HEK293T (cell line): ENCODE measurements around the gene MYG1.
A peak's percentile ranks its signal among the peaks of the same experiment; 100 is the strongest.

Experiments used
- CTCF ChIA-PET: fragments of 350-600 bp; formaldehyde crosslinking; extraction: SDS; loops from one replicate; lab custom pipeline; 2021; ENCODE audit warnings: antibody characterized with exemption, inconsistent platforms; lab: Yijun Ruan, JAX
- POLR2A ChIA-PET: fragments of 350-600 bp; formaldehyde crosslinking; extraction: SDS; loops from one replicate; lab custom pipeline; 2020; ENCODE audit warnings: antibody characterized with exemption, inconsistent platforms; lab: Yijun Ruan, JAX
- DNase-seq: peaks from one replicate; pipeline ENCODE4 v3.0.0; 2012; ENCODE audit warnings: mixed read lengths; ENCODE audit errors: extremely low spot score
- ARNT ChIP-seq: fragments of 450-650 bp; IDR thresholded peaks from 2 replicates; pipeline ENCODE4 v1.6.1; 2017; ENCODE audit warnings: mild to moderate bottlenecking
- BHLHE40 ChIP-seq: fragments of 450-650 bp; IDR thresholded peaks from 2 replicates; pipeline ENCODE4 v1.6.1; 2016; ENCODE audit warnings: mild to moderate bottlenecking, moderate library complexity, borderline replicate concordance
- CTBP1 ChIP-seq: fragments of 450-650 bp; IDR thresholded peaks from 2 replicates; pipeline ENCODE4 v1.6.1; 2016; ENCODE audit warnings: borderline replicate concordance
- ELF4 ChIP-seq: fragments of 450-650 bp; IDR thresholded peaks from 2 replicates; pipeline ENCODE4 v1.6.1; 2017; ENCODE audit warnings: antibody characterized with exemption
- FOXA1 ChIP-seq: fragments of 450-650 bp; IDR thresholded peaks from 2 replicates; pipeline ENCODE4 v1.6.1; 2016; ENCODE audit warnings: mild to moderate bottlenecking
- FOXK2 ChIP-seq: fragments of 450-650 bp; IDR thresholded peaks from 2 replicates; pipeline ENCODE4 v1.6.1; 2016; ENCODE audit warnings: mild to moderate bottlenecking
- FOXM1 ChIP-seq: fragments of 450-650 bp; IDR thresholded peaks from 2 replicates; pipeline ENCODE4 v1.6.1; 2017; ENCODE audit warnings: mild to moderate bottlenecking, borderline replicate concordance
- HDGF ChIP-seq: fragments of 450-650 bp; IDR thresholded peaks from 2 replicates; pipeline ENCODE4 v1.6.1; 2017; ENCODE audit warnings: antibody characterized with exemption, borderline replicate concordance
- L3MBTL2 ChIP-seq: fragments of 450-650 bp; conservative IDR thresholded peaks from 2 replicates; pipeline ENCODE4 v1.6.1; 2016; ENCODE audit warnings: mild to moderate bottlenecking
- LEF1 ChIP-seq: fragments of 450-650 bp; IDR thresholded peaks from 2 replicates; pipeline ENCODE4 v1.6.1; 2017; ENCODE audit warnings: mild to moderate bottlenecking, borderline replicate concordance
- NFRKB ChIP-seq: fragments of 450-650 bp; IDR thresholded peaks from 2 replicates; pipeline ENCODE4 v1.6.1; 2016; ENCODE audit warnings: mild to moderate bottlenecking, moderate library complexity
- SP1 ChIP-seq: fragments of 450-650 bp; IDR thresholded peaks from 2 replicates; pipeline ENCODE4 v1.6.1; 2017
- SUZ12 ChIP-seq: fragments of 450-650 bp; IDR thresholded peaks from 2 replicates; pipeline ENCODE4 v1.6.1; 2016; ENCODE audit warnings: mild to moderate bottlenecking
- TARDBP ChIP-seq: fragments of 450-650 bp; IDR thresholded peaks from 2 replicates; pipeline ENCODE4 v1.6.1; 2016
- ZNF384 ChIP-seq: fragments of 450-650 bp; IDR thresholded peaks from 2 replicates; pipeline ENCODE4 v1.6.1; 2016
- TF ChIP-seq, protein P1 (sequence below): fragments of 450-650 bp; IDR thresholded peaks from 2 replicates; pipeline ENCODE4 v1.6.1; 2016

Gene MYG1

GRCh38 chr12:53267999-53268629, 31.4 kb upstream of the MYG1 start, which contains the start of gene ESPL1:
Gene ESPL1, plus strand, starts transcription at chr12:53268299. Its CDS starts 468 bp downstream, at chr12:53268767.
- peak; percentile 88 for DNase-seq
- TF ChIP-seq ZNF384 (no peak), FOXM1 (peak; percentile 70; the same call in 1 of the 2 replicates), L3MBTL2 (peak; percentile 69), ELF4 (0 out of 2 replicates have a peak, but pooled peaks have one; percentile 19)
- TF ChIP-seq, protein P1, sequence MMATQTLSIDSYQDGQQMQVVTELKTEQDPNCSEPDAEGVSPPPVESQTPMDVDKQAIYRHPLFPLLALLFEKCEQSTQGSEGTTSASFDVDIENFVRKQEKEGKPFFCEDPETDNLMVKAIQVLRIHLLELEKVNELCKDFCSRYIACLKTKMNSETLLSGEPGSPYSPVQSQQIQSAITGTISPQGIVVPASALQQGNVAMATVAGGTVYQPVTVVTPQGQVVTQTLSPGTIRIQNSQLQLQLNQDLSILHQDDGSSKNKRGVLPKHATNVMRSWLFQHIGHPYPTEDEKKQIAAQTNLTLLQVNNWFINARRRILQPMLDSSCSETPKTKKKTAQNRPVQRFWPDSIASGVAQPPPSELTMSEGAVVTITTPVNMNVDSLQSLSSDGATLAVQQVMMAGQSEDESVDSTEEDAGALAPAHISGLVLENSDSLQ: peak; percentile 97
- CTCF ChIA-PET: interaction anchor here (0.6 to 6.1 kb wide), 16 partner anchors 9 to 128 kb away, joined by 3 to 70 read pairs (median 4); partner anchors contain the start of genes AAAS and PFDN5
- POLR2A ChIA-PET: interaction anchor here (0.6 to 3.4 kb wide), 20 partner anchors 10 to 233 kb away, joined by 3 to 20 read pairs (median 6); partner anchors contain the start of genes AAAS, CSAD, MYG1 and PFDN5

DNA sequence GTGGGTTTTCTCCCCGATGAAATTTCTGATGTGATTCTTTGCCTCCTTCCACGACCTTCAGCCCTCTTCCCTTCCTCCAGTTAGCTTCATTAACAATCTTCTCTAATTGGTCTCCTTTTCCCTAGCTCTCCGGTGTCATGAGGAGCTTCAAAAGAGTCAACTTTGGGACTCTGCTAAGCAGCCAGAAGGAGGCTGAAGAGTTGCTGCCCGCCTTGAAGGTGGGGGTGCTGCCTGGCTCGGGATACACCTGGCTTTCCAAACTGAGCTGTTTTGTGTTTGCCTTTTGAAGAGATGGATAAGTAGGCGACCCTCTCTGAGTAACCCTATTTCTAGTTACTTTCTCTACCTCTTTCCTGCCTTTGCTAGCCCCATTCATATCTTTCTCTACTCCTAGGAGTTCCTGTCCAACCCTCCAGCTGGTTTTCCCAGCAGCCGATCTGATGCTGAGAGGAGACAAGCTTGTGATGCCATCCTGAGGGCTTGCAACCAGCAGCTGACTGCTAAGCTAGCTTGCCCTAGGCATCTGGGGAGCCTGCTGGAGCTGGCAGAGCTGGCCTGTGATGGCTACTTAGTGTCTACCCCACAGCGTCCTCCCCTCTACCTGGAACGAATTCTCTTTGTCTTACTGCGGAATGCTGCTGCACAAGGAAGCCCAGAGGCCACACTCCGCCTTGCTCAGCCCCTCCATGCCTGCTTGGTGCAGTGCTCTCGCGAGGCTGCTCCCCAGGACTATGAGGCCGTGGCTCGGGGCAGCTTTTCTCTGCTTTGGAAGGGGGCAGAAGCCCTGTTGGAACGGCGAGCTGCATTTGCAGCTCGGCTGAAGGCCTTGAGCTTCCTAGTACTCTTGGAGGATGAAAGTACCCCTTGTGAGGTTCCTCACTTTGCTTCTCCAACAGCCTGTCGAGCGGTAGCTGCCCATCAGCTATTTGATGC, 30.6 kb upstream of the MYG1 start:
- ChIA-PET POLR2A (interaction anchor here (0.8 to 3.4 kb wide), 18 partner anchors 10 to 190 kb away, joined by 3 to 20 read pairs (median 6); partner anchors contain the start of genes AAAS, CSAD, MYG1 and PFDN5), CTCF (interaction anchor here (1.2 to 6.1 kb wide), 3 partner anchors 10 to 55 kb away, joined by 3 to 70 read pairs (median 5); partner anchors contain the start of gene AAAS)
- no peak for TF ChIP-seq L3MBTL2
- TF ChIP-seq ELF4: no peak
- TF ChIP-seq SP1: no peak
- TF ChIP-seq, protein P1: no peak
- no peak for TF ChIP-seq FOXK2
- no peak for TF ChIP-seq SUZ12
- no peak for TF ChIP-seq TARDBP
- TF ChIP-seq FOXA1: no peak
- no peak for TF ChIP-seq ZNF384
- DNase-seq: no peak

GRCh38 chr12:53274445-53274844, 25.1 kb upstream of the MYG1 start:
- DNase-seq: no peak
- TF ChIP-seq HDGF (no peak), L3MBTL2 (no peak), CTBP1 (no peak), ELF4 (no peak), SP1 (no peak), ZNF384 (no peak), TARDBP (no peak), SUZ12 (no peak), LEF1 (no peak), NFRKB (no peak), FOXM1 (no peak), FOXK2 (no peak), BHLHE40 (no peak), ARNT (no peak)
- TF ChIP-seq, protein P1: no peak
- POLR2A ChIA-PET: no interaction called here
- CTCF ChIA-PET: no interaction called here

DNA sequence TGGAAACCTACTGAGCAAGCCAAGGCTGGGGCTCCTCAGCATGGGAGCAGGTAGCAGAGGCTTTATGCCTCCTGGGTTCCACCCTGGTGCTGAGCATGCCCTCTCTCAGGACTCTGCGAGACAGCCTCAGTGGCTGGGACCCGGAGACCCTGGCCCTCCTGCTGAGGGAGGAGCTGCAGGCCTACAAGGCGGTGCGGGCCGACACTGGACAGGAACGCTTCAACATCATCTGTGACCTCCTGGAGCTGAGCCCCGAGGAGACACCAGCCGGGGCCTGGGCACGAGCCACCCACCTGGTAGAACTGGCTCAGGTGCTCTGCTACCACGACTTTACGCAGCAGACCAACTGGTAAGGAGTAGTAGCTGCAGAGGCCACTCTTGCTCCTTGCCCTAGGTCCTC, 23.0 kb upstream of the MYG1 start:
- CTCF ChIA-PET: no interaction called here
- POLR2A ChIA-PET: interaction anchor here (3.2 kb wide), 1 partner anchor 19 kb away, joined by 15 read pairs; the partner anchor contains the start of gene PFDN5
- TF ChIP-seq ZNF384 (no peak), FOXM1 (no peak), LEF1 (no peak), SP1 (no peak), ELF4 (no peak), NFRKB (no peak), FOXK2 (no peak), TARDBP (no peak), CTBP1 (no peak), L3MBTL2 (no peak), HDGF (no peak), BHLHE40 (no peak), FOXA1 (no peak), SUZ12 (no peak), ARNT (no peak)
- TF ChIP-seq, protein P1: no peak
- no peak for DNase-seq
